ENCODE data around the gene ALKBH3.

Gene ALKBH3

GRCh38 chr11:43927925-43928707 is 47.5 kb downstream of the ALKBH3 start:
- H3K27ac ChIP-seq (ENCODE audit: low read length, poor library complexity, severe bottlenecking): no peak overlapping the region
- no peak overlapping the region for H3K4me2 ChIP-seq (ENCODE audit: low read length, poor library complexity, severe bottlenecking)
- no peak overlapping the region for H2BK120ac ChIP-seq (ENCODE audit: low read depth, low read length)
- peaks cover 0 to 22% of the 10 kb centered on the region in 2 experiments for H3K27me3 ChIP-seq (ENCODE audit: control insufficient read depth in 1 of 2, insufficient read depth in 1 of 2, low read length in 2 of 2)
- no peak overlapping the region for H2BK5ac ChIP-seq (ENCODE audit: low read depth, low read length, poor library complexity, severe bottlenecking)
- no peak overlapping the region for H2BK15ac ChIP-seq (ENCODE audit: low read depth, poor library complexity, severe bottlenecking)
- H3K9ac ChIP-seq (ENCODE audit: low read length): no peak overlapping the region
- H3K4ac ChIP-seq (ENCODE audit: low read depth in 1 of 2, low read length in 2 of 2): peak overlapping the region in 1 of 2 experiments; percentile 17
- no peak overlapping the region for H2AK5ac ChIP-seq (ENCODE audit: low read length, severe bottlenecking)
- no peak overlapping the region for H3K14ac ChIP-seq (ENCODE audit: low read length in 2 of 2)
- H2AFZ ChIP-seq (ENCODE audit: low read depth, low read length): no peak overlapping the region
- peaks cover 8% of the 10 kb centered on the region for H3K4me1 ChIP-seq (ENCODE audit: control insufficient read depth, insufficient read depth, low read depth, low read length)
- peaks cover 0 to 2% of the 10 kb centered on the region in 2 experiments for H3K36me3 ChIP-seq (ENCODE audit: control insufficient read depth in 1 of 2, insufficient read depth in 2 of 2, low read depth in 1 of 2, low read length in 2 of 2)
- H2BK12ac ChIP-seq (ENCODE audit: low read length in 2 of 2): peak overlapping the region; percentile 15 to 65
- no peaks in the 10 kb centered on the region for H3K9me3 ChIP-seq (ENCODE audit: control insufficient read depth, low read length)
- no peak for DNase-seq
- H4K8ac ChIP-seq (ENCODE audit: low read length): no peak overlapping the region
- peak overlapping the region; percentile 75 for H4K91ac ChIP-seq (ENCODE audit: low read length)
- H3K18ac ChIP-seq (ENCODE audit: low read depth in 1 of 2, low read length in 2 of 2): peak overlapping the region; percentile 10 to 18
- no peaks in the 10 kb centered on the region for H3K79me1 ChIP-seq (replicated peaks; ENCODE audit: low read length, poor library complexity, severe bottlenecking)
- peak overlapping the region in 1 of 2 experiments; percentile 23 for H3K23ac ChIP-seq (ENCODE audit: low read length in 2 of 2)
- WGBS: 92% methylated on average over 11 of the region's 13 CpGs
- no peak overlapping the region for H3K4me3 ChIP-seq (ENCODE audit: insufficient read depth in 1 of 2, low read depth in 1 of 2, low read length in 2 of 2)

GRCh38 chr11:43928721-43929120 is 48.1 kb downstream of the ALKBH3 start:
- Histone ChIP-seq H4K8ac (ENCODE audit: low read length) (no peak overlapping the region), H3K79me1 (replicated peaks; ENCODE audit: low read length, poor library complexity, severe bottlenecking) (no peaks in the 10 kb centered on the region), H2BK12ac (ENCODE audit: low read length in 2 of 2) (peak overlapping the region; percentile 7 to 18), H2AK5ac (ENCODE audit: low read length, severe bottlenecking) (no peak overlapping the region), H2BK15ac (ENCODE audit: low read depth, poor library complexity, severe bottlenecking) (no peak overlapping the region), H3K18ac (ENCODE audit: low read depth in 1 of 2, low read length in 2 of 2) (peak overlapping the region in 1 of 2 experiments; percentile 69), H3K9me3 (ENCODE audit: control insufficient read depth, low read length) (no peaks in the 10 kb centered on the region), H4K91ac (ENCODE audit: low read length) (no peak overlapping the region), H2AFZ (ENCODE audit: low read depth, low read length) (no peak overlapping the region), H3K4ac (ENCODE audit: low read depth in 1 of 2, low read length in 2 of 2) (no peak overlapping the region), H2BK5ac (ENCODE audit: low read depth, low read length, poor library complexity, severe bottlenecking) (no peak overlapping the region), H3K9ac (ENCODE audit: low read length) (no peak overlapping the region), H3K4me1 (ENCODE audit: control insufficient read depth, insufficient read depth, low read depth, low read length) (peaks cover 9% of the 10 kb centered on the region), H3K27me3 (ENCODE audit: control insufficient read depth in 1 of 2, insufficient read depth in 1 of 2, low read length in 2 of 2) (peaks cover 0 to 28% of the 10 kb centered on the region in 2 experiments), H3K14ac (ENCODE audit: low read length in 2 of 2) (no peak overlapping the region), H2BK120ac (ENCODE audit: low read depth, low read length) (no peak overlapping the region), H3K4me2 (ENCODE audit: low read length, poor library complexity, severe bottlenecking) (no peak overlapping the region), H3K4me3 (ENCODE audit: insufficient read depth in 1 of 2, low read depth in 1 of 2, low read length in 2 of 2) (no peak overlapping the region), H3K36me3 (ENCODE audit: control insufficient read depth in 1 of 2, insufficient read depth in 2 of 2, low read depth in 1 of 2, low read length in 2 of 2) (peaks cover 0 to 2% of the 10 kb centered on the region in 2 experiments), H3K27ac (ENCODE audit: low read length, poor library complexity, severe bottlenecking) (no peak overlapping the region), H3K23ac (ENCODE audit: low read length in 2 of 2) (no peak overlapping the region)
- DNase-seq: no peak
- WGBS: 100% methylated on average over 4 of the region's 4 CpGs

DNA sequence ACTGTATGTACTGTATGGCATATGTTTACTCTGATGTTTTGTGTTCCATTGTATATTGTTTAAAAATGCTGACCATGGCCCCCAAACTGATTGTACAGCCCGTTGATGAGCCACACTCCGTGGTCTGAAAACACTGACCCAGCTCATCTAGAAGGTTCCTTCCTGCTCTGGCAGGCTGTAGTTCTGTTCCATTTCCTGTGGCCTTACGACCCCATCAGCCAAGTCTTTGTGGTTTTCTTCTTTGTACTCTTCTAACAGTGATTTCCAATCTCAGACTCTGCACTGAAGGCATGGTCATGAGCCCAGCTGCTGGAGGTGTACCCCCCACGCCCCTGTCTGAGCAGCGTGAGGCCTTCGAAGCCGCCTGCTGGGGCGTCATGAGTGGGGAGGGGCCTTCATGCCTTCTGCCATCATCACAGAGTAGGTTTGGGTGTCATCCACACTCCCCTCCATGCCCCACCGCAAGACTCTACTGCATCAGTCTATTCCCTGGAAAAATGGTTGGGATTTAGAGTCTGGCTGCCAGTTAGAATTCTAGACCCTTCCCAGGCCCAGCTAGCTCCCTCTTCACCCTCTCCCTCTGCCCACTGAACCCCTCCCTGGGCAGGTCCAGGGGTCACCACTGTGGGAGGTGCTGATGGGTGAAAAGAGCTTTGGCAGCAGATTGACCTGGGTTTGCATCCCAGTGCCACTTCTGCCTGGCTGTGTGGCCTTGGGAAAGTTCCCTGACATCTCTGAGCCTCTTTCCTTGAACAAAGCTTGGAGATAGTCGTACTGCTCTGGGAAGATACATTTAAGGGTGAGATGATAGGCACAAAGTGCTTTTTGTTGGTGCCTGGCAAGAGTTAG is 50.5 kb downstream of the ALKBH3 start:
- H3K27me3 ChIP-seq (ENCODE audit: control insufficient read depth in 1 of 2, insufficient read depth in 1 of 2, low read length in 2 of 2): peaks cover 0 to 45% of the 10 kb centered on the region in 2 experiments

GRCh38 chr11:43931717-43932039 is 51.0 kb downstream of the ALKBH3 start:
- H3K27ac ChIP-seq (ENCODE audit: low read length, poor library complexity, severe bottlenecking): no peak overlapping the region
- no peaks in the 10 kb centered on the region for H3K9me3 ChIP-seq (ENCODE audit: control insufficient read depth, low read length)
- H3K36me3 ChIP-seq (ENCODE audit: control insufficient read depth in 1 of 2, insufficient read depth in 2 of 2, low read depth in 1 of 2, low read length in 2 of 2): no peaks in the 10 kb centered on the region
- no peak overlapping the region for H4K91ac ChIP-seq (ENCODE audit: low read length)
- no peak for DNase-seq
- H3K79me1 ChIP-seq (replicated peaks; ENCODE audit: low read length, poor library complexity, severe bottlenecking): no peaks in the 10 kb centered on the region
- H3K4ac ChIP-seq (ENCODE audit: low read depth in 1 of 2, low read length in 2 of 2): peak overlapping the region in 1 of 2 experiments; percentile 80
- H3K23ac ChIP-seq (ENCODE audit: low read length in 2 of 2): no peak overlapping the region
- H2AK5ac ChIP-seq (ENCODE audit: low read length, severe bottlenecking): no peak overlapping the region
- H3K4me2 ChIP-seq (ENCODE audit: low read length, poor library complexity, severe bottlenecking): no peak overlapping the region
- no peak overlapping the region for H4K8ac ChIP-seq (ENCODE audit: low read length)
- peaks cover 6% of the 10 kb centered on the region for H3K4me1 ChIP-seq (ENCODE audit: control insufficient read depth, insufficient read depth, low read depth, low read length)
- H3K14ac ChIP-seq (ENCODE audit: low read length in 2 of 2): peak overlapping the region in 1 of 2 experiments; percentile 35
- peak overlapping the region in 1 of 2 experiments; percentile 8 for H2BK12ac ChIP-seq (ENCODE audit: low read length in 2 of 2)
- peaks cover 0 to 45% of the 10 kb centered on the region in 2 experiments for H3K27me3 ChIP-seq (ENCODE audit: control insufficient read depth in 1 of 2, insufficient read depth in 1 of 2, low read length in 2 of 2)
- 84% methylated on average over 4 of the region's 4 CpGs for WGBS
- no peak overlapping the region for H2BK120ac ChIP-seq (ENCODE audit: low read depth, low read length)
- no peak overlapping the region for H2BK15ac ChIP-seq (ENCODE audit: low read depth, poor library complexity, severe bottlenecking)
- no peak overlapping the region for H2BK5ac ChIP-seq (ENCODE audit: low read depth, low read length, poor library complexity, severe bottlenecking)
- no peak overlapping the region for H3K9ac ChIP-seq (ENCODE audit: low read length)
- no peak overlapping the region for H2AFZ ChIP-seq (ENCODE audit: low read depth, low read length)
- no peak overlapping the region for H3K4me3 ChIP-seq (ENCODE audit: insufficient read depth in 1 of 2, low read depth in 1 of 2, low read length in 2 of 2)
- H3K18ac ChIP-seq (ENCODE audit: low read depth in 1 of 2, low read length in 2 of 2): peak overlapping the region in 1 of 2 experiments; percentile 77

More for the DNA sequence above, 50.5 kb downstream of the ALKBH3 start:
- no peak overlapping the region for H3K4me2 ChIP-seq (ENCODE audit: low read length, poor library complexity, severe bottlenecking)
- peak overlapping the region; percentile 76 to 78 for H2BK12ac ChIP-seq (ENCODE audit: low read length in 2 of 2)
- H3K4me3 ChIP-seq (ENCODE audit: insufficient read depth in 1 of 2, low read depth in 1 of 2, low read length in 2 of 2): no peak overlapping the region
- H2AK5ac ChIP-seq (ENCODE audit: low read length, severe bottlenecking): no peak overlapping the region
- peak overlapping the region; percentile 71 to 80 for H3K4ac ChIP-seq (ENCODE audit: low read depth in 1 of 2, low read length in 2 of 2)
- no peak overlapping the region for H3K27ac ChIP-seq (ENCODE audit: low read length, poor library complexity, severe bottlenecking)
- H3K79me1 ChIP-seq (replicated peaks; ENCODE audit: low read length, poor library complexity, severe bottlenecking): no peaks in the 10 kb centered on the region
- H2BK5ac ChIP-seq (ENCODE audit: low read depth, low read length, poor library complexity, severe bottlenecking): no peak overlapping the region
- H2BK15ac ChIP-seq (ENCODE audit: low read depth, poor library complexity, severe bottlenecking): peak overlapping the region; percentile 52
- no peaks in the 10 kb centered on the region for H3K9me3 ChIP-seq (ENCODE audit: control insufficient read depth, low read length)
- WGBS: 57% methylated on average over 8 of the region's 10 CpGs
- H4K91ac ChIP-seq (ENCODE audit: low read length): peak overlapping the region; percentile 3
- H3K9ac ChIP-seq (ENCODE audit: low read length): no peak overlapping the region
- no peaks in the 10 kb centered on the region for H3K36me3 ChIP-seq (ENCODE audit: control insufficient read depth in 1 of 2, insufficient read depth in 2 of 2, low read depth in 1 of 2, low read length in 2 of 2)
- peak overlapping the region; percentile 3 to 77 for H3K18ac ChIP-seq (ENCODE audit: low read depth in 1 of 2, low read length in 2 of 2)
- peak overlapping the region in 1 of 2 experiments; percentile 35 for H3K14ac ChIP-seq (ENCODE audit: low read length in 2 of 2)
- no peak overlapping the region for H3K23ac ChIP-seq (ENCODE audit: low read length in 2 of 2)
- H3K4me1 ChIP-seq (ENCODE audit: control insufficient read depth, insufficient read depth, low read depth, low read length): peaks cover 6% of the 10 kb centered on the region
- H2AFZ ChIP-seq (ENCODE audit: low read depth, low read length): no peak overlapping the region
- peak overlapping the region; percentile 84 for H4K8ac ChIP-seq (ENCODE audit: low read length)
- peak overlapping the region; percentile 59 for H2BK120ac ChIP-seq (ENCODE audit: low read depth, low read length)
- peak; percentile 56 for DNase-seq

Data from mesenchymal stem cell (in vitro differentiated cells and primary cell).